H1 (cell line): ENCODE data around the gene ARHGEF4. TPM values are rescaled to one million over a fixed set of nuclear protein-coding genes. Genes with fewer than 3 reads are reported as not detected.

Experiments used
- CTCF ChIA-PET: fragments of 300-600 bp; sonication (Branson Sonifier 250); formaldehyde crosslinking; loops from one replicate; lab custom pipeline; 2021; ENCODE audit not compliant: partially characterized antibody; lab: Charles Lee
- POLR2A ChIA-PET: fragments of 300-600 bp; sonication (Branson Sonifier 250); formaldehyde crosslinking; loops from one replicate; lab custom pipeline; 2021; ENCODE audit warnings: inconsistent platforms; ENCODE audit not compliant: partially characterized antibody; lab: Charles Lee
- DNase-seq, 2 experiments: peaks; one replicate each; pipeline versions ENCODE4 v3.0.0 to v3.0.0-alpha.2; 2010 to 2022; ENCODE audit warnings: low spot score in 2 of 2, low read depth in 1 of 2, mixed read lengths in 1 of 2
- FAIRE-seq: peaks from 2 replicates; lab custom pipeline; 2011; peaks lifted over from hg19 to GRCh38; lab: Jason Lieb, UNC
- H2AFZ ChIP-seq: 2 replicates; pipeline ENCODE4 v1.8.1; 2012; ENCODE audit warnings: low read length, inconsistent platforms
- H2AK5ac ChIP-seq: 2 replicates; pipeline ENCODE4 v1.6.1; 2013; ENCODE audit warnings: low read depth, low read length
- H2BK120ac ChIP-seq: replicated peaks from 2 replicates; pipeline ENCODE3; 2013; ENCODE audit warnings: low read depth, low read length, inconsistent platforms
- H2BK12ac ChIP-seq: 2 replicates; pipeline ENCODE4 v1.6.1; 2013; ENCODE audit warnings: low read depth, low read length
- H2BK15ac ChIP-seq: 2 replicates; pipeline ENCODE4 v1.6.1; 2013; ENCODE audit warnings: low read length
- H2BK20ac ChIP-seq: 2 replicates; pipeline ENCODE4 v1.6.1; 2013; ENCODE audit warnings: low read length
- H2BK5ac ChIP-seq: 2 replicates; pipeline ENCODE4 v1.6.1; 2013; ENCODE audit warnings: low read depth, low read length
- H3K14ac ChIP-seq: 2 replicates; pipeline ENCODE4 v1.6.1; 2013; ENCODE audit warnings: inconsistent platforms; ENCODE audit not compliant: insufficient read length
- H3K18ac ChIP-seq: 2 replicates; pipeline ENCODE4 v1.6.1; 2013; ENCODE audit warnings: low read length; ENCODE audit errors: extremely low read depth
- H3K23ac ChIP-seq: 2 replicates; pipeline ENCODE4 v1.6.1; 2013; ENCODE audit warnings: inconsistent platforms; ENCODE audit not compliant: insufficient read length
- H3K23me2 ChIP-seq: 2 replicates; pipeline ENCODE4 v1.6.1; 2013; ENCODE audit warnings: low read depth, low read length
- H3K27ac ChIP-seq: 2 replicates; pipeline ENCODE4 v1.6.1; 2011; ENCODE audit warnings: low read depth, low read length, inconsistent platforms
- H3K27me3 ChIP-seq, 4 experiments: replicated peaks in 1 of 4; 1 replicate in 1 of 4; 2 replicates in 3 of 4; pipeline versions ENCODE4 v1.6.1 to v1.8.1; 2011 to 2013; ENCODE audit warnings: low read length in 3 of 4, mild to moderate bottlenecking in 3 of 4, inconsistent platforms in 2 of 4, mixed read lengths in 2 of 4, moderate library complexity in 1 of 4; ENCODE audit not compliant: control insufficient read depth in 3 of 4, insufficient read depth in 3 of 4; ENCODE audit errors: extremely low read depth in 1 of 4
- H3K36me3 ChIP-seq, 4 experiments: 2 replicates each; pipeline versions ENCODE4 v1.6.1 to v1.8.1; 2011 to 2013; ENCODE audit warnings: mild to moderate bottlenecking in 4 of 4, low read length in 3 of 4, moderate library complexity in 2 of 4, control low read depth in 1 of 4, inconsistent platforms in 1 of 4; ENCODE audit not compliant: insufficient read depth in 4 of 4, control insufficient read depth in 2 of 4
- H3K4ac ChIP-seq: replicated peaks from 2 replicates; pipeline ENCODE3; 2013; ENCODE audit warnings: low read length, low read depth, mixed read lengths, inconsistent platforms; ENCODE audit not compliant: insufficient read length
- H3K4me1 ChIP-seq, 4 experiments: replicated peaks in 1 of 4; 1 replicate in 1 of 4; 2 replicates in 3 of 4; pipeline versions ENCODE4 v1.6.1 to v1.8.1; 2011 to 2013; ENCODE audit warnings: low read length in 3 of 4, inconsistent platforms in 2 of 4, mixed read lengths in 1 of 4; ENCODE audit not compliant: insufficient read depth in 4 of 4, control insufficient read depth in 3 of 4
- H3K4me2 ChIP-seq, 2 experiments: 2 replicates each; pipeline versions ENCODE4 v1.6.1 to v1.8.1; 2011 to 2013; ENCODE audit warnings: low read depth in 2 of 2, low read length in 2 of 2, control low read depth in 1 of 2, inconsistent platforms in 1 of 2, mild to moderate bottlenecking in 1 of 2; ENCODE audit not compliant: insufficient read depth in 1 of 2
- H3K4me3 ChIP-seq, 4 experiments: fragments of 200-600, 300-600 bp in 1 of 4; sonication (generic), shearing (Covaris generic), sonication (Bioruptor Twin) in 1 of 4; 2 replicates each; pipeline versions ENCODE4 v1.5.1 to v1.8.1; 2011 to 2016; ENCODE audit warnings: low read length in 4 of 4, low read depth in 3 of 4, control low read depth in 2 of 4, inconsistent platforms in 2 of 4, mild to moderate bottlenecking in 2 of 4, mixed read lengths in 1 of 4, moderate library complexity in 1 of 4; ENCODE audit not compliant: insufficient read depth in 2 of 4; ENCODE audit errors: extremely low read depth in 1 of 4
- H3K56ac ChIP-seq: replicated peaks from 2 replicates; pipeline ENCODE3; 2013; ENCODE audit warnings: low read depth, mild to moderate bottlenecking, mixed read lengths, low read length, inconsistent platforms; ENCODE audit not compliant: insufficient read length
- H3K79me1 ChIP-seq: 2 replicates; pipeline ENCODE4 v1.6.1; 2013; ENCODE audit warnings: low read depth, low read length, control low read depth
- H3K79me2 ChIP-seq, 2 experiments: 2 replicates each; pipeline versions ENCODE4 v1.6.1 to v1.8.1; 2012 to 2013; ENCODE audit warnings: low read length in 2 of 2, mild to moderate bottlenecking in 2 of 2, inconsistent platforms in 1 of 2; ENCODE audit not compliant: insufficient read depth in 2 of 2, control insufficient read depth in 1 of 2
- H3K9ac ChIP-seq, 4 experiments: replicated peaks in 1 of 4; 1 replicate in 1 of 4; 2 replicates in 3 of 4; pipeline versions ENCODE4 v1.6.1 to v1.8.1; 2011 to 2013; ENCODE audit warnings: low read depth in 3 of 4, low read length in 3 of 4, control low read depth in 2 of 4, mild to moderate bottlenecking in 2 of 4, moderate library complexity in 2 of 4, inconsistent platforms in 1 of 4; ENCODE audit errors: extremely low read depth in 1 of 4
- H3K9me3 ChIP-seq, 2 experiments: 2 replicates each; pipeline versions ENCODE4 v1.6.1 to v1.8.1; 2012 to 2013; ENCODE audit warnings: mild to moderate bottlenecking in 2 of 2, moderate library complexity in 2 of 2, control low read depth in 1 of 2, inconsistent platforms in 1 of 2, low read depth in 1 of 2, low read length in 1 of 2, mixed read lengths in 1 of 2; ENCODE audit not compliant: insufficient read depth in 2 of 2
- H4K20me1 ChIP-seq, 2 experiments: replicated peaks in 1 of 2; 2 replicates each; pipeline versions ENCODE3 to v1.8.1; 2011 to 2013; ENCODE audit warnings: inconsistent platforms in 2 of 2, low read length in 2 of 2, mild to moderate bottlenecking in 1 of 2; ENCODE audit not compliant: insufficient read depth in 2 of 2, control insufficient read depth in 1 of 2
- H4K5ac ChIP-seq: 2 replicates; pipeline ENCODE4 v1.6.1; 2013; ENCODE audit warnings: low read length, low read depth, mixed read lengths, inconsistent platforms; ENCODE audit not compliant: insufficient read length
- H4K8ac ChIP-seq: 2 replicates; pipeline ENCODE4 v1.8.0; 2013; ENCODE audit warnings: mild to moderate bottlenecking, moderate library complexity, low read length, inconsistent platforms; ENCODE audit not compliant: insufficient read depth; ENCODE audit errors: extremely low read depth
- H4K91ac ChIP-seq: replicated peaks from 2 replicates; pipeline ENCODE3; 2013; ENCODE audit warnings: low read length, mixed read lengths, inconsistent platforms; ENCODE audit not compliant: insufficient read length
- BACH1 ChIP-seq: IDR thresholded peaks from 2 replicates; pipeline ENCODE4 v1.6.1; 2012; ENCODE audit warnings: low read length, improper control_type of control experiment
- CTBP2 ChIP-seq: IDR thresholded peaks from 2 replicates; pipeline ENCODE4 v1.7.0; 2011; ENCODE audit warnings: borderline replicate concordance, mild to moderate bottlenecking, moderate library complexity, mixed read lengths, low read length; ENCODE audit not compliant: insufficient read depth, insufficient read length
- JUN ChIP-seq: IDR thresholded peaks from 2 replicates; pipeline ENCODE4 v1.6.1; 2011; ENCODE audit warnings: low read depth, mild to moderate bottlenecking, improper control_type of control experiment, low read length
- KDM4A ChIP-seq: IDR thresholded peaks from one replicate; pipeline ENCODE4 v1.7.1; 2012; ENCODE audit warnings: low read depth, mild to moderate bottlenecking, moderate library complexity, low read length, inconsistent platforms; ENCODE audit not compliant: severe bottlenecking
- NRF1 ChIP-seq: IDR thresholded peaks from 2 replicates; pipeline ENCODE4 v1.6.1; 2011; ENCODE audit warnings: mild to moderate bottlenecking, low read depth, low read length, improper control_type of control experiment
- POLR2A ChIP-seq, 2 experiments: IDR thresholded peaks; 1 replicate in 1 of 2; 2 replicates in 1 of 2; pipeline ENCODE4 v1.6.1; 2011; ENCODE audit warnings: low read depth in 2 of 2, low read length in 2 of 2, mild to moderate bottlenecking in 2 of 2; ENCODE audit errors: control extremely low read depth in 1 of 2
- POLR2AphosphoS5 ChIP-seq: IDR thresholded peaks from 2 replicates; pipeline ENCODE4 v1.6.1; 2011; ENCODE audit warnings: low read depth, low read length
- RBBP5 ChIP-seq: IDR thresholded peaks from 2 replicates; pipeline ENCODE4 v1.7.1; 2012; ENCODE audit warnings: low read depth, mild to moderate bottlenecking, inconsistent platforms, low read length, moderate library complexity, borderline replicate concordance
- SAP30 ChIP-seq: fragments of 300-600 bp; sonication (generic); IDR thresholded peaks from 2 replicates; pipeline ENCODE4 v1.7.1; 2012; ENCODE audit warnings: low read length, moderate library complexity, mild to moderate bottlenecking, inconsistent platforms; ENCODE audit not compliant: insufficient read depth, insufficient replicate concordance
- SIX5 ChIP-seq: IDR thresholded peaks from 2 replicates; pipeline ENCODE4 v1.6.1; 2011; ENCODE audit warnings: mild to moderate bottlenecking, low read depth, low read length
- TAF1 ChIP-seq: IDR thresholded peaks from 2 replicates; pipeline ENCODE4 v1.6.1; 2011; ENCODE audit warnings: mild to moderate bottlenecking, low read depth, low read length
- TEAD4 ChIP-seq: IDR thresholded peaks from 2 replicates; pipeline ENCODE4 v1.6.1; 2012; ENCODE audit warnings: low read depth, low read length, inconsistent platforms, mixed read lengths
- WGBS, 2 experiments: shearing (Covaris generic) in 1 of 2; methylation state at CpG; one replicate each; pipeline versions ENCODE4 v1.1.6 to v1.1.7; 2013 to 2015; ENCODE audit warnings: low lambda C conversion rate in 2 of 2, mixed read lengths in 2 of 2, inconsistent platforms in 1 of 2, low coverage in 1 of 2, missing lambda C conversion rate in 1 of 2; ENCODE audit not compliant: insufficient replicate concordance in 2 of 2, insufficient coverage in 1 of 2, insufficient read length in 1 of 2; ENCODE audit errors: extremely low coverage in 1 of 2, missing lambda C conversion rate in 1 of 2; 5-methylcytosine and 5-hydroxymethylcytosine counted together
- polyA plus RNA-seq, 7 experiments: library from polyadenylated mRNA; depleted of rRNA in 3 of 7; stranded (reverse) in 5 of 7; unstranded in 2 of 7; fragments of >200 nt in 5 of 7; fragments of 200-250 nt in 2 of 7; gene quantifications; 1 replicate in 5 of 7; 2 replicates in 1 of 7; 4 replicates in 1 of 7; pipeline versions ENCODE4 v1.2.1 to v1.2.3, GENCODE V29; 2011 to 2013; ENCODE audit warnings: missing spikeins in 2 of 7, mixed read lengths in 2 of 7
- total RNA-seq: library from RNA; stranded (reverse); fragmentation: NEBNext Ultra II Directional; extraction: Animal tissue kit (Norgen Biotek cat#: 25700); gene quantifications from 2 replicates; pipeline ENCODE4 v1.2.1, GENCODE V29; 2021
- TF ChIP-seq, protein P1 (sequence below): IDR thresholded peaks from 2 replicates; pipeline ENCODE4 v1.6.1; 2012; ENCODE audit warnings: inconsistent platforms

Gene ARHGEF4
- total and polyA plus RNA-seq, 2 of the 8 experiments (the other 6 are each of a cell fraction or from before 2014, with no cell fraction given): 10.6 to 14.6 TPM

DNA sequence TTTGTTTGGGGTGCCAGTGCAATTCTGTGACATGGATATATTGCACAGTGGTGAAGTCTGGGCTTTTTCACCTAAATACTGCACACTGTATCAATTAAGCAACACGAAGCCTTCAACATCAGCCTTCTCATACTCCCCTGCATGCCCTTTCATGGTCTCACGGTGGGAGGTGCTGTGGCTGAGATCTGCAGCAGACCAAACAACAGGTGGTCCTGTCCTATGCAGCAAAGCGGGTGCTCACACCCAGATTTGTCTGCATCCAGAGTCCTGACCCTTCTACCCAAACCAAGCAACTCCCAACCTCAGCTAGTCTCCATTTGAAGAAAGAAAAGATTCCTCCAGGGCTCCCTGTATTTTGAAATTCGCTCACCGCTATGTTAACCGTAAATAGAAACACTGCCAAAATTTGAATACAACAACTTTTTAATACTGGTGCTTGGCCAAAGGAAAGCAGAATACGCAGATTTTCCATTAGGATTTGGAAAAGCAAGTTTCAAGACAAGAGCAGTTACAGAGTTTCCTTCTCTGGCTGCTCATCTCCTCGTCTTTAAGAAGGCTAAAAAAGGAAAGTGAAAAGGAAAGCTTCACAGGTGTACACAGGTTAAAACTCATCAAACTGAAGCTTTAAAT lies 221.6 kb downstream of the ARHGEF4 start:
- Histone ChIP-seq H3K27me3 (no peaks in the 10 kb centered on the region), H3K36me3 (peaks cover 5 to 63% (median 25%) of the 10 kb centered on the region in 4 experiments; a peak in 7 of 8 replicates), H4K8ac (no peak overlapping the region), H2BK5ac (no peak overlapping the region), H3K23me2 (no peaks in the 10 kb centered on the region), H3K4me3 (no peak overlapping the region), H3K4ac (no peak overlapping the region), H2AFZ (no peak overlapping the region), H3K23ac (no peak overlapping the region), H3K4me1 (peaks cover 0 to 2% (median 0%) of the 10 kb centered on the region in 4 experiments; a peak in 1 of 7 replicates), H3K27ac (no peak overlapping the region), H2BK12ac (no peak overlapping the region), H3K18ac (no peak overlapping the region), H3K14ac (no peak overlapping the region), H2BK120ac (no peak overlapping the region), H3K4me2 (no peak overlapping the region), H3K79me1 (peaks cover 22% of the 10 kb centered on the region), H4K91ac (no peak overlapping the region), H3K9me3 (no peaks in the 10 kb centered on the region), H2BK20ac (0 out of 2 replicates have a peak overlapping the region, but pooled peaks have one; percentile 61), H4K20me1 (peaks cover 23 to 41% of the 10 kb centered on the region in 2 experiments), H3K9ac (no peak overlapping the region), H2BK15ac (no peak overlapping the region), H2AK5ac (no peak overlapping the region), H3K56ac (no peak overlapping the region), H3K79me2 (peaks cover 0 to 77% of the 10 kb centered on the region in 2 experiments), H4K5ac (no peak overlapping the region)
- no peak for DNase-seq
- ChIA-PET CTCF (interaction anchor here (1.4 kb wide), 1 partner anchor 15 kb away, joined by 3 read pairs; no protein-coding TSS in a partner anchor), POLR2A (interaction anchor here (0.6 to 1.3 kb wide), 3 partner anchors 31 to 234 kb away, joined by 3 to 7 read pairs (median 3); partner anchors contain the start of gene FAM168B)
- 93% methylated on average over 8 of the region's 8 CpGs; no CpG with 5 or more reads in 1 of the 2 experiments for WGBS, 2 experiments
- no peak for FAIRE-seq
- TF ChIP-seq TEAD4: no peak
- TF ChIP-seq BACH1: no peak
- no peak for TF ChIP-seq RBBP5
- TF ChIP-seq CTBP2: no peak
- TF ChIP-seq JUN: no peak
- no peak for TF ChIP-seq KDM4A
- no peak for TF ChIP-seq SAP30
- TF ChIP-seq, protein P1, sequence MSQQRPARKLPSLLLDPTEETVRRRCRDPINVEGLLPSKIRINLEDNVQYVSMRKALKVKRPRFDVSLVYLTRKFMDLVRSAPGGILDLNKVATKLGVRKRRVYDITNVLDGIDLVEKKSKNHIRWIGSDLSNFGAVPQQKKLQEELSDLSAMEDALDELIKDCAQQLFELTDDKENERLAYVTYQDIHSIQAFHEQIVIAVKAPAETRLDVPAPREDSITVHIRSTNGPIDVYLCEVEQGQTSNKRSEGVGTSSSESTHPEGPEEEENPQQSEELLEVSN: no peak
- no peak for TF ChIP-seq TAF1
- no peak for TF ChIP-seq SIX5
- no peak for TF ChIP-seq POLR2A (IDR thresholded peaks at IDR 0.05; ENCODE audit: control extremely low read depth in 1 of 2, low read depth in 2 of 2, low read length in 2 of 2)
- no peak for TF ChIP-seq NRF1
- TF ChIP-seq POLR2AphosphoS5: no peak
